ENCODE data around the gene SETD7. TPM values are rescaled to one million over a fixed set of nuclear protein-coding genes. Genes with fewer than 3 reads are reported as not detected.
A peak's percentile ranks its signal among the peaks of the same experiment; 100 is the strongest.

SETD7 gene
- total and polyA plus RNA-seq, 7 experiments from 2014 or later: 1.0 to 16.7 (median 7.9) TPM

GRCh38 chr4:139563515-139563914 lies 7.5 kb upstream of the SETD7 start:
- Mint-ChIP-seq H3K27me3 (peaks cover 0 to 2% (median 0%) of the 10 kb centered on the region in 5 donors), H3K4me3 (no peak overlapping the region), H3K4me1 (peaks cover 12 to 25% (median 19%) of the 10 kb centered on the region in 7 donors), H3K36me3 (no peaks in the 10 kb centered on the region), H3K27ac (no peak overlapping the region), H3K9me3 (no peaks in the 10 kb centered on the region)
- H3K9me3 ChIP-seq (ENCODE audit: control insufficient read depth in 2 of 3, low read length in 3 of 3): no peaks in the 10 kb centered on the region
- H3K27ac ChIP-seq (ENCODE audit: low read depth, low read length): no peak overlapping the region
- no peak for DNase-seq
- H3K4me3 ChIP-seq (ENCODE audit: low read length): no peak overlapping the region
- CTCF ChIA-PET: no interaction called here
- no peak for ATAC-seq
- H3K27me3 ChIP-seq (ENCODE audit: control insufficient read depth in 2 of 2, insufficient read depth in 2 of 2, low read length in 2 of 2): no peaks in the 10 kb centered on the region
- H3K4me1 ChIP-seq (ENCODE audit: control insufficient read depth in 2 of 2, insufficient read depth in 2 of 2, low read length in 2 of 2): peaks cover 9% of the 10 kb centered on the region in 2 donors
- no peaks in the 10 kb centered on the region for H3K36me3 ChIP-seq (ENCODE audit: control insufficient read depth in 2 of 3, insufficient read depth in 3 of 3, low read length in 3 of 3)
- intact Hi-C loops (cut with micrococcal nuclease): no loop called here
- POLR2A ChIA-PET: no interaction called here

DNA sequence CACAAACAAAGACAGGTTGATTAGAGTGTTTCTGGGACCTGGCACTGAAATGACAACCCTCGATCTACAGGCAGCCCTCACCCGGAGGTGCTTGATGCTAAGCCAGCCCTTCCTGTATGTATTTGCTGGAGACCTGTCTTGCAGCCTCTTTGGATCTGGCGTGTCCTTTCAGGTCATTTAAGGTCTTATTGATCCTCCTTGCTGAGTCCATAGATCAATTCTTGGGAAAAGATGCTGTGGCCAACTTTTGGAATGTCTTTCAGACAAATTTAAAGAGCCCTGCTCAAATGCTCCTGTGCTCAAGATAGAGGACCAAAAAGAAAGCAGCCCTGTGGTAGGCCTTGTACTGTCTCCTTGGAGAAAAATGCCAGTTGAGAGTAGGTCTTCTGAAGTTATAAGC lies 6.8 kb upstream of the SETD7 start:
- peaks cover 14 to 29% (median 22%) of the 10 kb centered on the region in 7 donors for H3K4me1 Mint-ChIP-seq
- H3K27me3 ChIP-seq (ENCODE audit: control insufficient read depth in 2 of 2, insufficient read depth in 2 of 2, low read length in 2 of 2): no peaks in the 10 kb centered on the region
- CTCF ChIA-PET: no interaction called here
- intact Hi-C loops (cut with micrococcal nuclease): no loop called here
- H3K27ac ChIP-seq (ENCODE audit: low read depth, low read length): no peak overlapping the region
- H3K27me3 Mint-ChIP-seq: peaks cover 0 to 2% (median 0%) of the 10 kb centered on the region in 5 donors
- no peaks in the 10 kb centered on the region for H3K9me3 Mint-ChIP-seq
- no peaks in the 10 kb centered on the region for H3K36me3 ChIP-seq (ENCODE audit: control insufficient read depth in 2 of 3, insufficient read depth in 3 of 3, low read length in 3 of 3)
- DNase-seq: no peak
- no peak overlapping the region for H3K4me3 Mint-ChIP-seq
- POLR2A ChIA-PET: no interaction called here
- peaks cover 9 to 10% of the 10 kb centered on the region in 2 donors for H3K4me1 ChIP-seq (ENCODE audit: control insufficient read depth in 2 of 2, insufficient read depth in 2 of 2, low read length in 2 of 2)
- H3K4me3 ChIP-seq (ENCODE audit: low read length): no peak overlapping the region
- no peak for ATAC-seq
- H3K9me3 ChIP-seq (ENCODE audit: control insufficient read depth in 2 of 3, low read length in 3 of 3): no peaks in the 10 kb centered on the region
- no peaks in the 10 kb centered on the region for H3K36me3 Mint-ChIP-seq
- no peak overlapping the region for H3K27ac Mint-ChIP-seq

GRCh38 chr4:139562067-139562684 lies 6.2 kb upstream of the SETD7 start:
- peaks cover 9 to 13% of the 10 kb centered on the region in 2 donors for H3K4me1 ChIP-seq (ENCODE audit: control insufficient read depth in 2 of 2, insufficient read depth in 2 of 2, low read length in 2 of 2)
- H3K4me1 Mint-ChIP-seq: peaks cover 15 to 36% (median 28%) of the 10 kb centered on the region in 7 donors
- no peaks in the 10 kb centered on the region for H3K27me3 ChIP-seq (ENCODE audit: control insufficient read depth in 2 of 2, insufficient read depth in 2 of 2, low read length in 2 of 2)
- DNase-seq (no peak), ATAC-seq (no peak)
- H3K36me3 Mint-ChIP-seq: no peaks in the 10 kb centered on the region
- H3K9me3 Mint-ChIP-seq: no peaks in the 10 kb centered on the region
- ChIA-PET CTCF (no interaction called here), POLR2A (no interaction called here)
- intact Hi-C loops (cut with micrococcal nuclease): no loop called here
- no peak overlapping the region for H3K4me3 ChIP-seq (ENCODE audit: low read length)
- H3K36me3 ChIP-seq (ENCODE audit: control insufficient read depth in 2 of 3, insufficient read depth in 3 of 3, low read length in 3 of 3): no peaks in the 10 kb centered on the region
- H3K4me3 Mint-ChIP-seq: no peak overlapping the region
- peaks cover 0 to 9% (median 0%) of the 10 kb centered on the region in 5 donors for H3K27me3 Mint-ChIP-seq
- no peaks in the 10 kb centered on the region for H3K9me3 ChIP-seq (ENCODE audit: control insufficient read depth in 2 of 3, low read length in 3 of 3)
- no peak overlapping the region for H3K27ac Mint-ChIP-seq
- no peak overlapping the region for H3K27ac ChIP-seq (ENCODE audit: low read depth, low read length)

DNA sequence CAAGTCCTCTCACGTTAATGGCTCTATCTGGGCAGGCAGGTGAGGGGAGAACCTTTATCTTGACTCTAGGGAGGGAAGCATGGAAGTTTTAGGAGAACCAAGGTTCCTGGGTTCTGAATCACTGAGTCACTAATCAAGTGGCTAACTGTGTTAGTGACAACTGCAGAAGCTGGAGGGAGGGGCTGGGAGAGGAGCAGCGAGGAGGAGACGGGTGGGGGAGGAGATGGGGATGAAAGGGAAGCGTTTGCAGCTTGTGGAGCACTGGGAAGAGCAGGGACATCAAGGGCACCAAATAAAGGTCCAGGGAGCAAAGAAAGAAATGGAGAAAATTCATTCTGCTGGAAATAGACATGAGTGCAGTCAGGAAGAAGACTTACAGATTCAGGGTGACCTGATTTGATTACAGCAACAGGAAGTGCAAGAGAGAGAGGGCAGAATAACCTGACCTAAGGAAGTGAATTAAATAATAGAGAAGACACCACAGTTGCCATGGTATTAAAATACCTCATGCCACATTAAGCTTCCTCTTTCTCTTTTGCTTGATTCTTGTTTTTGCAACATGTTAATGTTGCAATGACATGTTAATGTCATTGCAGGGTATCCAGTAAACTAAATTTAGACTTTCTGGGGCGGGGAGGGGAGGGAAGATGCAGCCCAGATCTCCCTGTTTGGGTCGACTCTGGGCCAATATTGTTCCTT lies 4.5 kb upstream of the SETD7 start:
- H3K4me3 Mint-ChIP-seq: peak overlapping the region in 2 of 10 donors; percentile 3 to 25
- CTCF ChIA-PET: interaction anchor here (1.4 kb wide), 1 partner anchor 461 kb away, joined by 3 read pairs; no protein-coding TSS in a partner anchor
- peaks cover 18 to 38% (median 30%) of the 10 kb centered on the region in 7 donors for H3K4me1 Mint-ChIP-seq
- H3K9me3 Mint-ChIP-seq: no peaks in the 10 kb centered on the region
- peak; percentile 65 for ATAC-seq
- peaks cover 0 to 4% (median 0%) of the 10 kb centered on the region in 5 donors for H3K36me3 Mint-ChIP-seq
- Histone ChIP-seq H3K27ac (ENCODE audit: low read depth, low read length) (no peak overlapping the region), H3K27me3 (ENCODE audit: control insufficient read depth in 2 of 2, insufficient read depth in 2 of 2, low read length in 2 of 2) (no peaks in the 10 kb centered on the region), H3K4me1 (ENCODE audit: control insufficient read depth in 2 of 2, insufficient read depth in 2 of 2, low read length in 2 of 2) (peaks cover 9 to 13% of the 10 kb centered on the region in 2 donors), H3K4me3 (ENCODE audit: low read length) (no peak overlapping the region), H3K9me3 (ENCODE audit: control insufficient read depth in 2 of 3, low read length in 3 of 3) (no peaks in the 10 kb centered on the region), H3K36me3 (ENCODE audit: control insufficient read depth in 2 of 3, insufficient read depth in 3 of 3, low read length in 3 of 3) (peaks cover 0 to 4% (median 0%) of the 10 kb centered on the region in 3 experiments)
- H3K27ac Mint-ChIP-seq: peak overlapping the region; percentile 57 to 87 (median 82)
- intact Hi-C loops (cut with micrococcal nuclease): no loop called here
- DNase-seq: peak in 6 of 9 donors; percentile 9 to 54 (median 22)
- H3K27me3 Mint-ChIP-seq: peaks cover 0 to 11% (median 0%) of the 10 kb centered on the region in 5 donors
- POLR2A ChIA-PET: no interaction called here

- Histone ChIP-seq H3K27ac (ENCODE audit: low read depth, low read length) (no peak overlapping the region), H3K36me3 (ENCODE audit: control insufficient read depth in 2 of 3, insufficient read depth in 3 of 3, low read length in 3 of 3) (peaks cover 0 to 4% (median 0%) of the 10 kb centered on the region in 3 experiments), H3K4me3 (ENCODE audit: low read length) (no peak overlapping the region), H3K9me3 (ENCODE audit: control insufficient read depth in 2 of 3, low read length in 3 of 3) (no peaks in the 10 kb centered on the region), H3K27me3 (ENCODE audit: control insufficient read depth in 2 of 2, insufficient read depth in 2 of 2, low read length in 2 of 2) (no peaks in the 10 kb centered on the region), H3K4me1 (ENCODE audit: control insufficient read depth in 2 of 2, insufficient read depth in 2 of 2, low read length in 2 of 2) (peaks cover 13% of the 10 kb centered on the region in 2 donors)
- ATAC-seq: no peak
- Mint-ChIP-seq H3K36me3 (peaks cover 0 to 4% (median 2%) of the 10 kb centered on the region in 5 donors), H3K4me3 (peak overlapping the region in 1 of 10 donors; percentile 14), H3K27me3 (peaks cover 0 to 11% (median 0%) of the 10 kb centered on the region in 5 donors), H3K9me3 (peaks cover 0 to 2% (median 0%) of the 10 kb centered on the region in 11 donors), H3K4me1 (peaks cover 22 to 44% (median 36%) of the 10 kb centered on the region in 7 donors), H3K27ac (peak overlapping the region in 4 of 9 donors; percentile 7 to 91 (median 81))
- POLR2A ChIA-PET: interaction anchor here (0.5 kb wide), 1 partner anchor 452 kb away, joined by 8 read pairs; no protein-coding TSS in a partner anchor
- intact Hi-C loops (cut with micrococcal nuclease): loop anchor here (2.0 to 10.0 kb wide), 4 partner anchors 37 to 593 kb away; partner anchors contain the start of gene MAML3 (in 1 of the 2)
- CTCF ChIA-PET: interaction anchor here (1.4 kb wide), 1 partner anchor 460 kb away, joined by 3 read pairs; no protein-coding TSS in a partner anchor
- no peak for DNase-seq
Observed at GRCh38 chr4:139559687-139560086, 3.7 kb upstream of the SETD7 start.

DNA sequence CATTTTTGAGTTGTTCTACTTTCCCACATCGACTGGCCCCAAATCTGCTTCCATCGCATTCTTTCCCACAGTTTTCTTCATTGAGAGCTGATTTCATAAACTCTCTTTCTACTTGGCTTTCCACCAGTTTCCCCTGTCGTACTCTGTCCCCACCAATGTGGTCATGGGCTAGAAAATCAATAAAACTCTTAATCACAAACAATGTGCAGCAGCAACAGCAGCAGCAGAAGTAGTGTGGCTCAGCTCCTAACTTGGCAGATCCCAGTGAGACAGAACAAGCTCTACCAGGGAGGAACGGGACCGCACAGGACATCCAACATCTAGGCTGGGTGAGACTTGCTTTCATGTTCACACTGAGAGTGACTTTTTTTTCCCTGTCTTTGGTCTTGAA lies 3.1 kb upstream of the SETD7 start:
- no peaks in the 10 kb centered on the region for H3K9me3 ChIP-seq (ENCODE audit: control insufficient read depth in 2 of 3, low read length in 3 of 3)
- H3K27me3 Mint-ChIP-seq: peaks cover 0 to 11% (median 0%) of the 10 kb centered on the region in 5 donors
- no peak for ATAC-seq
- H3K4me3 ChIP-seq (ENCODE audit: low read length): no peak overlapping the region
- intact Hi-C loops (cut with micrococcal nuclease): loop anchor here (2.0 to 10.0 kb wide), 4 partner anchors 37 to 593 kb away; partner anchors contain the start of gene MAML3 (in 1 of the 2)
- H3K4me1 Mint-ChIP-seq: peaks cover 22 to 46% (median 42%) of the 10 kb centered on the region in 7 donors
- H3K36me3 Mint-ChIP-seq: peaks cover 0 to 4% (median 2%) of the 10 kb centered on the region in 5 donors
- peak overlapping the region in 7 of 9 donors; percentile 28 to 96 (median 76) for H3K27ac Mint-ChIP-seq
- ChIA-PET POLR2A (interaction anchor here (0.5 to 4.0 kb wide), 2 partner anchors 105 to 453 kb away, joined by 8 to 37 read pairs; partner anchors contain the start of gene RAB33B), CTCF (interaction anchor here (1.4 kb wide), 1 partner anchor 459 kb away, joined by 3 read pairs; no protein-coding TSS in a partner anchor)
- DNase-seq: no peak
- H3K27me3 ChIP-seq (ENCODE audit: control insufficient read depth in 2 of 2, insufficient read depth in 2 of 2, low read length in 2 of 2): no peaks in the 10 kb centered on the region
- H3K27ac ChIP-seq (ENCODE audit: low read depth, low read length): no peak overlapping the region
- H3K4me3 Mint-ChIP-seq: peak overlapping the region in 2 of 10 donors; percentile 2 to 14
- H3K4me1 ChIP-seq (ENCODE audit: control insufficient read depth in 2 of 2, insufficient read depth in 2 of 2, low read length in 2 of 2): peaks cover 13 to 19% of the 10 kb centered on the region in 2 donors
- peaks cover 0 to 2% (median 0%) of the 10 kb centered on the region in 11 donors for H3K9me3 Mint-ChIP-seq
- peaks cover 0 to 4% (median 0%) of the 10 kb centered on the region in 3 experiments for H3K36me3 ChIP-seq (ENCODE audit: control insufficient read depth in 2 of 3, insufficient read depth in 3 of 3, low read length in 3 of 3)

All from naive thymus-derived CD4-positive, alpha-beta T cell (primary cell).